GM23248 (cell line): ENCODE results near the gene SF3B6. TPM values are rescaled to one million over a fixed set of nuclear protein-coding genes. Genes with fewer than 3 reads are reported as not detected.
"Not testable (repeated sequence)": the region's sequence is repeated elsewhere in the genome, so short reads cannot be mapped to it uniquely, and the experiment has no call there.

Experiments
- DNase-seq: peaks from one replicate; pipeline ENCODE4 v3.0.0-alpha.2; 2015
- H2AFZ ChIP-seq: fragments of 200-600 bp; sonication (generic); 2 replicates; pipeline ENCODE4 v1.6.1; 2016; ENCODE audit warnings: antibody characterized with exemption
- H3F3A ChIP-seq: fragments of 200-600 bp; sonication (generic); 2 replicates; pipeline ENCODE4 v1.6.1; 2016; ENCODE audit warnings: mild to moderate bottlenecking, antibody characterized with exemption, mixed run types; ENCODE audit not compliant: insufficient read depth
- H3K27ac ChIP-seq: fragments of 200-600 bp; sonication (generic); 2 replicates; pipeline ENCODE4 v1.5.1; 2016; ENCODE audit warnings: mild to moderate bottlenecking
- H3K27me3 ChIP-seq: fragments of 200-600 bp; sonication (generic); replicated peaks from 2 replicates; pipeline ENCODE4 v1.6.1; 2016; ENCODE audit warnings: mild to moderate bottlenecking; ENCODE audit not compliant: insufficient read depth
- H3K36me3 ChIP-seq: fragments of 200-600 bp; sonication (generic); 2 replicates; pipeline ENCODE4 v1.6.1; 2016; ENCODE audit warnings: low read depth, mild to moderate bottlenecking
- H3K4me1 ChIP-seq: fragments of 200-600 bp; sonication (generic); 2 replicates; pipeline ENCODE4 v1.6.1; 2016; ENCODE audit warnings: mild to moderate bottlenecking; ENCODE audit not compliant: insufficient read depth
- H3K4me2 ChIP-seq: fragments of 200-600 bp; sonication (generic); one replicate; pipeline ENCODE4 v1.6.1; 2016; ENCODE audit warnings: mild to moderate bottlenecking; ENCODE audit not compliant: unreplicated experiment
- H3K4me3 ChIP-seq: fragments of 200-600 bp; sonication (generic); 2 replicates; pipeline ENCODE4 v1.5.1; 2016; ENCODE audit warnings: mild to moderate bottlenecking
- H3K79me2 ChIP-seq: fragments of 200-600 bp; sonication (generic); 2 replicates; pipeline ENCODE4 v1.6.1; 2016; ENCODE audit warnings: mild to moderate bottlenecking; ENCODE audit not compliant: insufficient read depth
- H3K9ac ChIP-seq: fragments of 200-600 bp; sonication (generic); 2 replicates; pipeline ENCODE4 v1.6.1; 2016; ENCODE audit warnings: mild to moderate bottlenecking
- H3K9me2 ChIP-seq: fragments of 200-600 bp; sonication (generic); 2 replicates; pipeline ENCODE4 v1.6.1; 2016; ENCODE audit warnings: mixed run types, mild to moderate bottlenecking, moderate library complexity; ENCODE audit not compliant: insufficient read depth
- H3K9me3 ChIP-seq: fragments of 200-600 bp; sonication (generic); one replicate; pipeline ENCODE4 v1.6.1; 2017; ENCODE audit warnings: low read depth
- H4K20me1 ChIP-seq: fragments of 200-600 bp; sonication (generic); 2 replicates; pipeline ENCODE4 v1.6.0; 2016; ENCODE audit not compliant: insufficient read depth
- EZH2 ChIP-seq: fragments of 200-600 bp; sonication (generic); IDR thresholded peaks from 2 replicates; pipeline ENCODE4 v1.6.1; 2018; ENCODE audit warnings: antibody characterized with exemption, mild to moderate bottlenecking; ENCODE audit not compliant: insufficient read depth, poor library complexity, severe bottlenecking
- EZH2phosphoT487 ChIP-seq: fragments of 200-600 bp; sonication (generic); IDR thresholded peaks from 2 replicates; pipeline ENCODE4 v1.6.1; 2018; ENCODE audit warnings: antibody characterized with exemption, moderate library complexity, mild to moderate bottlenecking, low read depth; ENCODE audit not compliant: insufficient read depth
- WGBS, 2 experiments: methylation state at CpG; one replicate each; pipeline ENCODE4 v1.1.6; 2015 to 2017; ENCODE audit warnings: low lambda C conversion rate in 2 of 2, low coverage in 1 of 2; ENCODE audit errors: missing lambda C conversion rate in 2 of 2; 5-methylcytosine and 5-hydroxymethylcytosine counted together
- in situ Hi-C: fragments of 300-500 bp; cut with MboI; formaldehyde crosslinking; loops from 2 replicates; pipeline ENCODE4 v1.15.0; 2020
- polyA plus RNA-seq: library from polyadenylated mRNA; unstranded; fragments of >200 nt; fragmentation: Nextera tagmentation; extraction: Ambion mirVana; gene quantifications from 2 replicates; pipeline ENCODE4 v1.2.1, GENCODE V29; 2016
- total RNA-seq: library from RNA; depleted of rRNA; stranded (reverse); fragments of >200 nt; shearing (Covaris generic); gene quantifications from 2 replicates; pipeline ENCODE4 v1.2.3, GENCODE V29; 2014

The SF3B6 gene
- total and polyA plus RNA-seq, 2 experiments from 2014 or later: 101 to 287 TPM

GRCh38 chr2:24047703-24048033 is 28.5 kb downstream of the SF3B6 start:
- no peak for DNase-seq
- Histone ChIP-seq H3K4me2 (peak overlapping the region; percentile 27), H3F3A (peaks cover 10% of the 10 kb centered on the region), H2AFZ (peak overlapping the region; percentile 84), H3K36me3 (no peaks in the 10 kb centered on the region), H3K79me2 (peaks cover 33% of the 10 kb centered on the region), H3K9ac (no peak overlapping the region), H3K27ac (no peak overlapping the region), H3K9me2 (no peaks in the 10 kb centered on the region), H3K27me3 (no peaks in the 10 kb centered on the region), H4K20me1 (no peaks in the 10 kb centered on the region), H3K4me1 (peaks cover 9% of the 10 kb centered on the region; the same call in 1 of the 2 replicates), H3K4me3 (peak overlapping the region; percentile 45; the same call in 1 of the 2 replicates), H3K9me3 (no peaks in the 10 kb centered on the region)
- WGBS, 2 experiments: 60 to 64% methylated on average over 8 of the region's 8 CpGs
- in situ Hi-C loops: no loop called here
- no peak for TF ChIP-seq EZH2phosphoT487

- Histone ChIP-seq H3K9ac (peak within 1 kb of the TSS; percentile 78), H3K4me3 (peak within 1 kb of the TSS; percentile 87), H3K9me2 (no peaks in the 10 kb centered on the region), H3K4me1 (peaks cover 9% of the 10 kb centered on the region; the same call in 1 of the 2 replicates), H2AFZ (peak within 1 kb of the TSS; percentile 96), H3K9me3 (no peaks in the 10 kb centered on the region), H3K27ac (peak within 1 kb of the TSS; percentile 19; the same call in 1 of the 2 replicates), H3K4me2 (peak within 1 kb of the TSS; percentile 79), H3K27me3 (no peaks in the 10 kb centered on the region), H4K20me1 (no peaks in the 10 kb centered on the region), H3K79me2 (peaks cover 33% of the 10 kb centered on the region), H3K36me3 (no peaks in the 10 kb centered on the region), H3F3A (peaks cover 10% of the 10 kb centered on the region)
- peak; percentile 99 for DNase-seq
- in situ Hi-C loops: no loop called here
- TF ChIP-seq EZH2 (no peak), EZH2phosphoT487 (no peak)
- WGBS, 2 experiments: 1 to 2% methylated on average over 32 to 38 of the region's 38 CpGs
Measured at GRCh38 chr2:24046930-24047702, 29.0 kb downstream of the SF3B6 start, which contains the start of gene WDCP. TSS of gene WDCP (minus strand) at chr2:24047391. CDS start at chr2:24039494, 7,897 bp downstream.

- Histone ChIP-seq H2AFZ (peak overlapping the region; percentile 96), H3K36me3 (no peaks in the 10 kb centered on the region), H3K4me3 (peak overlapping the region; percentile 87), H3K9ac (peak overlapping the region; percentile 78), H3K27ac (peak overlapping the region; percentile 19; the same call in 1 of the 2 replicates), H3K27me3 (no peaks in the 10 kb centered on the region), H3F3A (peaks cover 10% of the 10 kb centered on the region), H3K9me3 (no peaks in the 10 kb centered on the region), H3K4me1 (peaks cover 9% of the 10 kb centered on the region; the same call in 1 of the 2 replicates), H3K4me2 (peak overlapping the region; percentile 79), H3K79me2 (peaks cover 37% of the 10 kb centered on the region), H3K9me2 (no peaks in the 10 kb centered on the region), H4K20me1 (no peaks in the 10 kb centered on the region)
- TF ChIP-seq EZH2phosphoT487 (no peak), EZH2 (no peak)
- DNase-seq: peak; percentile 64
- in situ Hi-C loops: no loop called here
- WGBS, 2 experiments: 0 to 1% methylated on average over 2 of the region's 2 CpGs
Measured at GRCh38 chr2:24046599-24046929, 29.6 kb downstream of the SF3B6 start.

- Histone ChIP-seq H3K9me2 (no peaks in the 10 kb centered on the region), H4K20me1 (no peaks in the 10 kb centered on the region), H3F3A (peaks cover 10% of the 10 kb centered on the region; the same call in 1 of the 2 replicates), H3K79me2 (peaks cover 44% of the 10 kb centered on the region), H3K4me1 (peaks cover 9% of the 10 kb centered on the region; the same call in 1 of the 2 replicates), H3K4me2 (peak overlapping the region; percentile 79), H3K27ac (no peak overlapping the region), H3K27me3 (no peaks in the 10 kb centered on the region), H3K4me3 (peak overlapping the region; percentile 87), H2AFZ (peak overlapping the region; percentile 96), H3K9ac (peak overlapping the region; percentile 78; the same call in 1 of the 2 replicates), H3K9me3 (no peaks in the 10 kb centered on the region), H3K36me3 (no peaks in the 10 kb centered on the region)
- TF ChIP-seq EZH2: no peak
- no peak for TF ChIP-seq EZH2phosphoT487
- in situ Hi-C loops: no loop called here
- no peak for DNase-seq
- WGBS, 2 experiments: 78% methylated on average over 11 of the region's 11 CpGs
Measured at GRCh38 chr2:24045511-24046508, 30.3 kb downstream of the SF3B6 start.

- in situ Hi-C loops, H3K9me2 ChIP-seq, H2AFZ ChIP-seq, DNase-seq, H3F3A ChIP-seq, H3K9ac ChIP-seq, H3K4me3 ChIP-seq, H3K4me2 ChIP-seq, H3K4me1 ChIP-seq, H3K27ac ChIP-seq, H3K9me3 ChIP-seq, H4K20me1 ChIP-seq, H3K36me3 ChIP-seq, H3K27me3 ChIP-seq: not testable (repeated sequence)
- peaks cover 55% of the 10 kb centered on the region for H3K79me2 ChIP-seq
- WGBS, 2 experiments: 96 to 97% methylated on average over 6 of the region's 6 CpGs
Measured at GRCh38 chr2:24043133-24043532, 33.0 kb downstream of the SF3B6 start.
